IMR-90 (cell line): Measurements from ENCODE around the gene AKNA. TPM values are rescaled to one million over a fixed set of nuclear protein-coding genes. Genes with fewer than 3 reads are reported as not detected.

Experiments
- ATAC-seq: fragments of 200-7000 bp; cut with Tn5 transposase; 2 replicates; pipeline ENCODE4 v1.9.1; 2020; ENCODE audit warnings: low read depth, mild to moderate bottlenecking, moderate library complexity
- BruUV-seq: library from RNA; stranded (reverse); fragments of 400-500 nt; replicated peaks from 2 replicates; lab custom pipeline; 2021; lab: Mats Ljungman, UMichigan
- CTCF ChIA-PET: fragments of 300-600 bp; formaldehyde crosslinking; extraction: SDS; loops from one replicate; lab custom pipeline; 2021; ENCODE audit warnings: antibody characterized with exemption; lab: Yijun Ruan, JAX
- POLR2A ChIA-PET: fragments of 300-600 bp; sonication (Branson Sonifier 250); formaldehyde crosslinking; loops from one replicate; lab custom pipeline; 2022; ENCODE audit warnings: antibody characterized with exemption; ENCODE audit not compliant: unreplicated experiment; lab: Charles Lee
- DNase-seq: peaks from one replicate; pipeline ENCODE4 v3.0.0; 2013
- H2AFZ ChIP-seq: replicated peaks from 2 replicates; pipeline ENCODE3; 2013; ENCODE audit warnings: low read length, mild to moderate bottlenecking; ENCODE audit not compliant: poor library complexity
- H2AK5ac ChIP-seq: 2 replicates; pipeline ENCODE4 v1.6.1; 2013; ENCODE audit warnings: low read depth, low read length, inconsistent platforms
- H2AK9ac ChIP-seq: replicated peaks from 2 replicates; pipeline ENCODE3; 2013; ENCODE audit warnings: mild to moderate bottlenecking, low read depth, low read length, moderate library complexity; ENCODE audit not compliant: poor library complexity
- H2BK120ac ChIP-seq: 2 replicates; pipeline ENCODE4 v1.6.1; 2013; ENCODE audit warnings: low read depth, low read length, inconsistent platforms
- H2BK15ac ChIP-seq: 3 replicates; pipeline ENCODE4 v1.6.1; 2013; ENCODE audit warnings: low read depth, low read length, inconsistent platforms
- H2BK20ac ChIP-seq: 2 replicates; pipeline ENCODE4 v1.6.1; 2013; ENCODE audit warnings: low read depth, mild to moderate bottlenecking, inconsistent platforms, low read length, moderate library complexity
- H2BK5ac ChIP-seq: 2 replicates; pipeline ENCODE4 v1.6.1; 2013; ENCODE audit warnings: mild to moderate bottlenecking, low read depth, low read length, inconsistent platforms; ENCODE audit not compliant: poor library complexity, severe bottlenecking
- H3K14ac ChIP-seq: replicated peaks from 2 replicates; pipeline ENCODE4 v1.6.1; 2013; ENCODE audit warnings: low read depth, low read length, inconsistent platforms
- H3K18ac ChIP-seq: 2 replicates; pipeline ENCODE4 v1.6.1; 2013; ENCODE audit warnings: low read depth, low read length, control low read depth
- H3K23ac ChIP-seq: 2 replicates; pipeline ENCODE4 v1.6.1; 2013; ENCODE audit warnings: low read depth, low read length, inconsistent platforms
- H3K27ac ChIP-seq: 2 replicates; pipeline ENCODE4 v1.5.1; 2013; ENCODE audit warnings: mild to moderate bottlenecking, control low read depth, low read length; ENCODE audit not compliant: insufficient read depth
- H3K27me3 ChIP-seq: 2 replicates; pipeline ENCODE4 v1.6.1; 2013; ENCODE audit warnings: low read length; ENCODE audit not compliant: control insufficient read depth, insufficient read depth
- H3K36me3 ChIP-seq: 2 replicates; pipeline ENCODE4 v1.6.1; 2013; ENCODE audit warnings: low read length, mixed read lengths; ENCODE audit not compliant: control insufficient read depth, insufficient read depth
- H3K4ac ChIP-seq: 2 replicates; pipeline ENCODE4 v1.6.1; 2013; ENCODE audit warnings: low read depth, low read length, inconsistent platforms
- H3K4me1 ChIP-seq: 2 replicates; pipeline ENCODE4 v1.6.1; 2013; ENCODE audit warnings: low read length, mixed read lengths; ENCODE audit not compliant: control insufficient read depth, insufficient read depth
- H3K4me2 ChIP-seq: 2 replicates; pipeline ENCODE4 v1.6.1; 2013; ENCODE audit warnings: low read depth, mild to moderate bottlenecking, control low read depth, low read length, moderate library complexity
- H3K4me3 ChIP-seq: 2 replicates; pipeline ENCODE4 v1.5.1; 2013; ENCODE audit warnings: low read depth, mild to moderate bottlenecking, control low read depth, low read length, moderate library complexity; ENCODE audit not compliant: insufficient read depth
- H3K56ac ChIP-seq: 2 replicates; pipeline ENCODE4 v1.6.1; 2013; ENCODE audit warnings: low read length, inconsistent platforms; ENCODE audit not compliant: insufficient read depth; ENCODE audit errors: extremely low read depth
- H3K79me1 ChIP-seq, 2 experiments: 2 replicates each; pipeline ENCODE4 v1.6.1; 2013; ENCODE audit warnings: low read length in 2 of 2, inconsistent platforms in 1 of 2, low read depth in 1 of 2
- H3K9ac ChIP-seq: 2 replicates; pipeline ENCODE4 v1.6.1; 2013; ENCODE audit warnings: low read depth, low read length, control low read depth
- H3K9me1 ChIP-seq: 2 replicates; pipeline ENCODE4 v1.6.1; 2013; ENCODE audit warnings: low read length, inconsistent platforms; ENCODE audit not compliant: insufficient read depth
- H3K9me3 ChIP-seq: 2 replicates; pipeline ENCODE4 v1.6.1; 2013; ENCODE audit warnings: low read length; ENCODE audit not compliant: control insufficient read depth, insufficient read depth
- H4K20me1 ChIP-seq: 2 replicates; pipeline ENCODE4 v1.6.1; 2013; ENCODE audit warnings: low read length, inconsistent platforms; ENCODE audit not compliant: insufficient read depth
- H4K5ac ChIP-seq: 2 replicates; pipeline ENCODE4 v1.6.1; 2013; ENCODE audit warnings: mild to moderate bottlenecking, low read depth, low read length, control low read depth
- H4K8ac ChIP-seq, 2 experiments: 2 replicates each; pipeline ENCODE4 v1.6.1; 2013; ENCODE audit warnings: low read depth in 2 of 2, low read length in 2 of 2, control low read depth in 1 of 2, inconsistent platforms in 1 of 2
- H4K91ac ChIP-seq: 2 replicates; pipeline ENCODE4 v1.6.1; 2013; ENCODE audit warnings: low read depth, low read length, inconsistent platforms; ENCODE audit not compliant: insufficient read depth
- MAZ ChIP-seq: IDR thresholded peaks from 2 replicates; pipeline ENCODE4 v1.6.1; 2012; ENCODE audit warnings: low read depth, mild to moderate bottlenecking, low read length, improper control_type of control experiment, moderate library complexity, borderline replicate concordance
- POLR2A ChIP-seq: IDR thresholded peaks from 2 replicates; pipeline ENCODE4 v1.6.1; 2012; ENCODE audit warnings: mild to moderate bottlenecking, low read depth, low read length
- RFX5 ChIP-seq: IDR thresholded peaks from 2 replicates; pipeline ENCODE4 v1.8.0; 2012; ENCODE audit warnings: low read depth, mild to moderate bottlenecking, low read length, moderate library complexity
- WGBS, 2 experiments: methylation state at CpG; one replicate each; pipeline versions ENCODE4 v1.1.5 to v1.1.7; 2013; ENCODE audit warnings: missing lambda C conversion rate in 2 of 2; ENCODE audit not compliant: insufficient read length in 1 of 2; ENCODE audit errors: extremely low coverage in 2 of 2; 5-methylcytosine and 5-hydroxymethylcytosine counted together
- dilution Hi-C: fragments of 300-500 bp; cut with HindIII; formaldehyde crosslinking; loops from one replicate; pipeline ENCODE4 v1.14.3; 2018; ENCODE audit warnings: low sequenced_read_pairs; ENCODE audit not compliant: unreplicated experiment
- in situ Hi-C: fragments of 300-500 bp; cut with MboI; formaldehyde crosslinking; loops from 3 replicates; pipeline ENCODE4 v1.14.3; 2019; ENCODE audit warnings: low sequenced_read_pairs, inconsistent platforms, mixed read lengths
- intact Hi-C: fragments of 100-400 bp; cut with micrococcal nuclease; formaldehyde crosslinking; loops from 2 replicates; pipeline ENCODE4 v1.10.0; 2022
- polyA plus RNA-seq, 3 experiments: library from polyadenylated mRNA; depleted of rRNA; stranded (reverse); fragments of >200 nt; gene quantifications; 2 replicates each; pipeline ENCODE4 v1.2.3, GENCODE V29; 2012; ENCODE audit warnings: low replicate concordance in 1 of 3
- total RNA-seq: library from RNA; depleted of rRNA; stranded (reverse); fragments of >200 nt; gene quantifications from 2 replicates; pipeline ENCODE4 v1.2.3, GENCODE V29; 2012

Gene AKNA
- total and polyA plus RNA-seq, 2 of the 4 experiments (the other 2 are of a cell fraction), result 2.7 to 7.3 TPM

GRCh38 chr9:114313186-114313585, 74.6 kb downstream of the AKNA start:
- H3K4me3 ChIP-seq, result no peak overlapping the region
- WGBS, 2 experiments, result 92% methylated on average over 3 of the region's 8 CpGs; no CpG with 5 or more reads in 1 of the 2 experiments
- H3K4me1 ChIP-seq, result peaks cover 5% of the 10 kb centered on the region
- ATAC-seq (no peak), DNase-seq (no peak)
- H3K4ac ChIP-seq, result no peak overlapping the region
- no peak for TF ChIP-seq MAZ
- TF ChIP-seq POLR2A, result no peak
- no peak for TF ChIP-seq RFX5
- no peaks in the 10 kb centered on the region for H3K79me1 ChIP-seq
- H2AK9ac ChIP-seq, result no peak overlapping the region
- H3K9me1 ChIP-seq, result peaks cover 11% of the 10 kb centered on the region; the same call in 1 of the 2 replicates
- H2BK120ac ChIP-seq, result no peak overlapping the region
- H3K27ac ChIP-seq, result no peak overlapping the region
- H3K27me3 ChIP-seq, result no peaks in the 10 kb centered on the region
- no peak overlapping the region for H4K8ac ChIP-seq
- no peaks in the 10 kb centered on the region for H3K9me3 ChIP-seq
- intact Hi-C loops (no loop called here), dilution Hi-C loops (no loop called here), in situ Hi-C loops (no loop called here)
- no peak overlapping the region for H2BK20ac ChIP-seq
- no peak overlapping the region for H2BK15ac ChIP-seq
- peaks cover 9% of the 10 kb centered on the region for H3K36me3 ChIP-seq
- H3K18ac ChIP-seq, result no peak overlapping the region
- H4K5ac ChIP-seq, result no peak overlapping the region
- H3K14ac ChIP-seq, result no peak overlapping the region
- BruUV-seq, result no TSS peak
- POLR2A ChIA-PET, result interaction anchor here (0.6 kb wide), 1 partner anchor 205 kb away, joined by 3 read pairs; no protein-coding TSS in a partner anchor
- no peak overlapping the region for H2AK5ac ChIP-seq
- no peak overlapping the region for H3K9ac ChIP-seq
- H3K4me2 ChIP-seq, result no peak overlapping the region
- CTCF ChIA-PET, result interaction anchor here (1.3 kb wide), 1 partner anchor 231 kb away, joined by 3 read pairs; no protein-coding TSS in a partner anchor
- no peak overlapping the region for H3K56ac ChIP-seq
- H3K23ac ChIP-seq, result no peak overlapping the region
- H4K20me1 ChIP-seq, result no peaks in the 10 kb centered on the region
- no peak overlapping the region for H2AFZ ChIP-seq
- no peak overlapping the region for H2BK5ac ChIP-seq
- H4K91ac ChIP-seq, result no peak overlapping the region
